ENCODE data around the gene OR1M1. TPM values are rescaled to one million over a fixed set of nuclear protein-coding genes. Genes with fewer than 3 reads are reported as not detected.

Gene OR1M1
- total RNA-seq, 2 donors from 2014 or later = not detected

DNA sequence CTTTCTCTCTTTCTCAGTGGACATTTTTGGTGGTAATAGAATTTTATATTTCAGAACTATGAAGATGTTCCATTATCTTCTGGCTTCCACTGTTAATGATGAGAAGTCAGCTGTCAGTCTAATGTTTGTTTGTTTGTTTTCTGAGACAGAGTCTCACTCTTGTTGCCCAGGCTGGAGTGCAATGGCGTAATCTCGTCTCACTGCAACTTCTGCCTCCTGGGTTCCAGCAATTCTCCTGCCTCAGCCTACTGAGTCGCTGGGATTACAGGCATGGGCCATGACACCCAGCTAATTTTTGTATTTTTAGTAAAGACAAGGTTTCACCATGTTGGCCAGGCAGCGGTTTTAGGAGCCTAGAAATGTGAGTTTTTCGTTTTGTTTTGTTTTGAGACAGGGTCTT lies 58.1 kb downstream of the OR1M1 start:
- H3K9me3 ChIP-seq = peaks cover 0 to 17% of the 10 kb centered on the region in 2 donors
- no peaks in the 10 kb centered on the region for H3K27me3 ChIP-seq
- TF ChIP-seq, protein P1, sequence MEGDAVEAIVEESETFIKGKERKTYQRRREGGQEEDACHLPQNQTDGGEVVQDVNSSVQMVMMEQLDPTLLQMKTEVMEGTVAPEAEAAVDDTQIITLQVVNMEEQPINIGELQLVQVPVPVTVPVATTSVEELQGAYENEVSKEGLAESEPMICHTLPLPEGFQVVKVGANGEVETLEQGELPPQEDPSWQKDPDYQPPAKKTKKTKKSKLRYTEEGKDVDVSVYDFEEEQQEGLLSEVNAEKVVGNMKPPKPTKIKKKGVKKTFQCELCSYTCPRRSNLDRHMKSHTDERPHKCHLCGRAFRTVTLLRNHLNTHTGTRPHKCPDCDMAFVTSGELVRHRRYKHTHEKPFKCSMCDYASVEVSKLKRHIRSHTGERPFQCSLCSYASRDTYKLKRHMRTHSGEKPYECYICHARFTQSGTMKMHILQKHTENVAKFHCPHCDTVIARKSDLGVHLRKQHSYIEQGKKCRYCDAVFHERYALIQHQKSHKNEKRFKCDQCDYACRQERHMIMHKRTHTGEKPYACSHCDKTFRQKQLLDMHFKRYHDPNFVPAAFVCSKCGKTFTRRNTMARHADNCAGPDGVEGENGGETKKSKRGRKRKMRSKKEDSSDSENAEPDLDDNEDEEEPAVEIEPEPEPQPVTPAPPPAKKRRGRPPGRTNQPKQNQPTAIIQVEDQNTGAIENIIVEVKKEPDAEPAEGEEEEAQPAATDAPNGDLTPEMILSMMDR (IDR thresholded peaks at IDR 0.05) = no peak
- DNase-seq (ENCODE audit: low spot score) = no peak
- H3K36me3 ChIP-seq = peaks cover 6% of the 10 kb centered on the region
- peaks cover 0 to 16% of the 10 kb centered on the region in 2 donors for H3K4me1 ChIP-seq
- H3K4me3 ChIP-seq = no peak overlapping the region
- H3K27ac ChIP-seq = no peak overlapping the region

Other genes starting within 250 kb of the OR1M1 start
- 10 to 100 TPM in 1 of 2 donors, 1 to 10 TPM in 1; 2.6 to 21.3 TPM for gene MUC16, start 76.7 kb upstream of the OR1M1 start, total RNA-seq
- not detected for gene OR7G2, start 20.4 kb downstream of the OR1M1 start, total RNA-seq
- not detected for gene OR7G1, start 28.7 kb downstream of the OR1M1 start, total RNA-seq
- not detected for gene OR7G3, start 39.9 kb downstream of the OR1M1 start, total RNA-seq
- gene ZNF317, start 53.3 kb downstream of the OR1M1 start, total RNA-seq = 10 to 100 TPM in 1 of 2 donors, 1 to 10 TPM in 1; 8.9 to 15.8 TPM
- not detected for gene OR7D2, start 91.9 kb downstream of the OR1M1 start, total RNA-seq
- not detected for gene OR7D4, start 132.5 kb downstream of the OR1M1 start, total RNA-seq
- gene OR7E24, start 163.9 kb downstream of the OR1M1 start, total RNA-seq = not detected
- gene ZNF699, start 222.8 kb downstream of the OR1M1 start, total RNA-seq = 1 to 10 TPM; 7.0 to 8.0 TPM
- gene ZNF559, start 237.1 kb downstream of the OR1M1 start, total RNA-seq = 10 to 100 TPM in 1 of 2 donors, 1 to 10 TPM in 1; 9.4 to 13.3 TPM